Adrenal gland (tissue), 12 donors: ENCODE measurements around the gene ATXN10. TPM values are rescaled to one million over a fixed set of nuclear protein-coding genes. Genes with fewer than 3 reads are reported as not detected.

Experiments
- DNase-seq, 7 donors: peaks; one replicate each; pipeline ENCODE4 v3.0.0-alpha.2; 2019 to 2020
- H3K27ac ChIP-seq, 5 donors: fragments of 200-600 bp; sonication (generic) in 4 of 5; 1 replicate in 3 of 5; 2 replicates in 2 of 5; pipeline versions ENCODE4 v1.5.1 to v1.8.0; 2016 to 2020; ENCODE audit warnings: mild to moderate bottlenecking in 1 of 5
- H3K27me3 ChIP-seq: fragments of 200-600 bp; 2 replicates; pipeline ENCODE4 v1.8.0; 2021
- H3K36me3 ChIP-seq, 2 donors: fragments of 200-600 bp; replicated peaks in 1 of 2; 1 replicate in 1 of 2; 2 replicates in 1 of 2; pipeline versions ENCODE4 v1.5.1 to v1.8.0; 2018 to 2022
- H3K4me1 ChIP-seq, 2 donors: fragments of 200-600 bp; replicated peaks in 1 of 2; 1 replicate in 1 of 2; 2 replicates in 1 of 2; pipeline versions ENCODE4 v1.5.1 to v1.8.0; 2018 to 2021
- H3K4me3 ChIP-seq, 4 donors: fragments of 200-600 bp; sonication (generic) in 3 of 4; one replicate each; pipeline ENCODE4 v1.5.1; 2016 to 2018
- H3K9me3 ChIP-seq, 3 donors: fragments of 200-600 bp; sonication (generic) in 1 of 3; replicated peaks in 1 of 3; 1 replicate in 2 of 3; 2 replicates in 1 of 3; pipeline versions ENCODE4 v1.5.1 to v1.8.0; 2016 to 2021
- POLR2A ChIP-seq, 2 donors: fragments of 450-650 bp; IDR thresholded peaks; one replicate each; pipeline ENCODE4 v1.6.1; 2017; ENCODE audit warnings: antibody characterized with exemption in 2 of 2, mild to moderate bottlenecking in 2 of 2, moderate library complexity in 1 of 2
- WGBS, 4 donors: extraction: QIAGEN DNeasy Blood & Tissue Kit in 2 of 4; methylation state at CpG; one replicate each; pipeline versions ENCODE4 v1.1.5 to v1.1.7; 2013 to 2017; 5-methylcytosine and 5-hydroxymethylcytosine counted together
- intact Hi-C, 2 donors: fragments of 100-400 bp; cut with DNase I; formaldehyde crosslinking; loops; one replicate each; pipeline versions ENCODE4 v1.14.1 to v1.15.0; 2022 to 2023
- polyA plus RNA-seq, 3 donors: library from polyadenylated mRNA; stranded (reverse); fragments of 200-250 nt in 2 of 3; fragments of 350-450 nt in 1 of 3; fragmentation: Illumina TruSeq in 1 of 3; extraction: RNeasy Lipid Tissue Mini Kit (QIAGEN cat#74804) in 1 of 3; gene quantifications; one replicate each; pipeline ENCODE4 v1.2.3, GENCODE V29; 2013 to 2014
- total RNA-seq, 9 donors: library from RNA; depleted of rRNA in 4 of 9; stranded (reverse); fragments of >200 nt in 4 of 9; fragments of 120-200 nt in 1 of 9; fragmentation: NEBNext Ultra II Directional in 1 of 9; extraction: Animal tissue kit (Norgen Biotek cat#: 25700) in 1 of 9; gene quantifications; one replicate each; pipeline versions ENCODE4 v1.1.0 to v1.2.4, GENCODE V29; 2013 to 2023
- TF ChIP-seq, protein P1 (sequence below), 6 experiments: fragments of 450-650 bp in 4 of 6; fragments of 200-600 bp in 2 of 6; sonication (generic) in 1 of 6; IDR thresholded peaks; 1 replicate in 5 of 6; 2 replicates in 1 of 6; pipeline versions ENCODE4 v1.5.1 to v1.8.0; 2016 to 2021; ENCODE audit warnings: antibody characterized with exemption in 6 of 6, mild to moderate bottlenecking in 2 of 6, moderate library complexity in 1 of 6
- donor health status: healthy with polysubstance abuse.
- donor health status: Bipolar disorder and iron deficiency.
- donor health status: DM: yes; HTN: yes; CAD: no.
- donor health status: DM: no; HTN: no; CAD: no.
- donor health status: DM: no; HTN: no; CAD: no.
- donor health status: DM: yes; HTN: yes; CAD: no.

ATXN10 gene
- total and polyA plus RNA-seq, 12 donors: 21.2 to 306 (median 165) TPM

DNA sequence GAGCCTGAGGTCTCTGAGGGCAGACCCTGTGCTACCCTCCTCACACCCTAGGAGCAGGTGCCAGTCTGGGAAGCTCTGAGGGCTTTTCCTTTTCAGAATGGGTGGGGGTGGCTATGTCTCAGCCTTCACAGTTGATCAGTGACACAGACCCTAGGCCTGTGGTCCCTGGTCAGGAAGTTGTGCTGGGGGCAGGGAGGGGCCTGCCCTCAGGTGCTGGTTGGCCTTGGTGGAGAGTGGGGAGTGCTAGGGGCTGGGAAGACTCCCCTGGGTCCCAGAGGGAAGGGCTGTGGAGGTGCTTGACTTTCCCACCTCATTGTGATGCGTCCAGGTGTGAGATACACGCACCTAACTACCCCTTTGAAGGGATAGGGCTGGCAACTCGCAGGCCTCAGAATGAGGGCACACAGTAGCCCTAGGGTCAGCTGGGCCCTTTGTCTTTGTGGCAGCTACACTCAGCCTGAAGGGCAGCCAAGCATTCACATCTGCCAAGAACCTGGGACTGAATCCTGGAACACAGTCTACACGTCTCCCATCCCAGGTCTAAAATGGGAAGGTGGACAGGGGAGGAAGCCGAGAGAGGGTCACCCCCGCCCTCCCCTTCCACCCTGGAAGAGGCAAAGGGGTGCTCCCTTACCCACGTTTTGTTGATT lies 31.2 kb upstream of the ATXN10 start:
- DNase-seq: peak in 1 of 7 donors; percentile 30
- Histone ChIP-seq H3K27ac (no peak overlapping the region), H3K36me3 (no peaks in the 10 kb centered on the region), H3K4me1 (peaks cover 0 to 1% of the 10 kb centered on the region in 2 donors), H3K27me3 (peaks cover 19% of the 10 kb centered on the region), H3K9me3 (no peaks in the 10 kb centered on the region), H3K4me3 (no peak overlapping the region)
- TF ChIP-seq, protein P1, sequence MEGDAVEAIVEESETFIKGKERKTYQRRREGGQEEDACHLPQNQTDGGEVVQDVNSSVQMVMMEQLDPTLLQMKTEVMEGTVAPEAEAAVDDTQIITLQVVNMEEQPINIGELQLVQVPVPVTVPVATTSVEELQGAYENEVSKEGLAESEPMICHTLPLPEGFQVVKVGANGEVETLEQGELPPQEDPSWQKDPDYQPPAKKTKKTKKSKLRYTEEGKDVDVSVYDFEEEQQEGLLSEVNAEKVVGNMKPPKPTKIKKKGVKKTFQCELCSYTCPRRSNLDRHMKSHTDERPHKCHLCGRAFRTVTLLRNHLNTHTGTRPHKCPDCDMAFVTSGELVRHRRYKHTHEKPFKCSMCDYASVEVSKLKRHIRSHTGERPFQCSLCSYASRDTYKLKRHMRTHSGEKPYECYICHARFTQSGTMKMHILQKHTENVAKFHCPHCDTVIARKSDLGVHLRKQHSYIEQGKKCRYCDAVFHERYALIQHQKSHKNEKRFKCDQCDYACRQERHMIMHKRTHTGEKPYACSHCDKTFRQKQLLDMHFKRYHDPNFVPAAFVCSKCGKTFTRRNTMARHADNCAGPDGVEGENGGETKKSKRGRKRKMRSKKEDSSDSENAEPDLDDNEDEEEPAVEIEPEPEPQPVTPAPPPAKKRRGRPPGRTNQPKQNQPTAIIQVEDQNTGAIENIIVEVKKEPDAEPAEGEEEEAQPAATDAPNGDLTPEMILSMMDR (IDR thresholded peaks at IDR 0.05): no peak
- no peak for TF ChIP-seq POLR2A (IDR thresholded peaks at IDR 0.05)
- WGBS, 4 donors: 56 to 79% (median 68%) methylated on average over 3 to 7 of the region's 7 CpGs
- intact Hi-C loops: loop anchor here in 1 of 2 donors (10.0 kb wide), 1 partner anchor 194 kb away; no protein-coding TSS in a partner anchor

DNA sequence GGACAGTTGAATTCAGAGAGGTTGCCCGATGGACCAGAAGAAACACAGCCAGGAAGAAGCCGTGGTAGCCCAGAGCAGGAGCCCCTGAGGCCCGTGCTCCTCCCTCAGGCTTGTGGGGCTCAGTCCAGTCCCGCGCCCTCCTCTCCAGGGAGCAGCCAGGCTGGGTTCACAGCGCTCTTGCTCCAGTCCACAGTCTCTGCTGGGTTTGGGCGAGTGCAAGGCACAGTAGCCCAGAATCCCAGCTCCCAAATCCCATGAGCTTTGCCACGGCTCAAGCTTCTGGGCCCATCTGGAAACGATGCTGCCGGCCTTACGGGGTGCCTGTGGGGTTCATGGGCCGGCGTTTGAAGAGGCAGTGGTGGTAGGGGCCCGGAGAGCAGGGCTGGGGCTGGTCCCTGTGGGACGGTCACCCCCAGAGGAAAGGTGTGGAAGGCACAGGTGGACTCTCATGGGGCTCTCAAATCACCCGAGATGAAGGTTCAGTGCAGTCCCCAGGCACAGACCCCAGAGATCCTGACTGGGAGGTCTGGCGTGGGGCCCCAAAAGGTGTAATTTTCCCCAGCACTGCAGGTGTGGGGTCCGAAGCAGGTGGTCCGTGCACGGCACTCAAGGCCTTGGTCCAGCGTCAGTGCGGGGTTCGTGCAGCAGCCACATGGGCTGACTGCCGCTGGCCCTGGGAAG lies 30.6 kb upstream of the ATXN10 start:
- Histone ChIP-seq H3K36me3 (no peaks in the 10 kb centered on the region), H3K9me3 (no peaks in the 10 kb centered on the region), H3K4me3 (no peak overlapping the region), H3K27ac (no peak overlapping the region), H3K4me1 (peaks cover 0 to 6% of the 10 kb centered on the region in 2 donors), H3K27me3 (peaks cover 20% of the 10 kb centered on the region)
- TF ChIP-seq, protein P1 (IDR thresholded peaks at IDR 0.05): no peak
- TF ChIP-seq POLR2A (IDR thresholded peaks at IDR 0.05): no peak
- peak in 1 of 7 donors; percentile 24 for DNase-seq
- 80 to 92% (median 83%) methylated on average over 6 to 24 of the region's 24 CpGs for WGBS, 4 donors
- intact Hi-C loops: loop anchor here in 1 of 2 donors (10.0 kb wide), 1 partner anchor 194 kb away; no protein-coding TSS in a partner anchor

DNA sequence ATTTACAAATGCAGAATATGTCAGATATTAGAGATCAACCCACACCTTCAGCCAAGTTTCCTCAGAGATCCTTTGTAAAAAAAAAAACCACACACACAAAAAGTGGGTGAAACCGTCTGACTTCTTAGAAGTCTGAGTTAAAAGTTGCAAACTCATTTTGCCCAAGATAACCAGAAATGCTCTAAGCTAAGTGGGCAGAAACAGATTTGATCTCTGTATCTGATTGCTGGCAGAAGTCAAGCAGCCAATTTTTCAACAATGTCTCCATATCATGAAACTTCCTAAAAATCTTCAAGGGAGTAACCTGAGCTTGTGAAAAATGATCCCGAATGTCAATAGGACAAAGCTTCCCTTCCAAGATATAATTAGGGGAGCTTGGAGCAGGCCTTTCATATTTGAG lies 28.6 kb upstream of the ATXN10 start:
- Histone ChIP-seq H3K27me3 (peaks cover 20% of the 10 kb centered on the region), H3K4me1 (peaks cover 0 to 6% of the 10 kb centered on the region in 2 donors)
- intact Hi-C loops: loop anchor here in 1 of 2 donors (10.0 kb wide), 1 partner anchor 192 kb away; no protein-coding TSS in a partner anchor

DNA sequence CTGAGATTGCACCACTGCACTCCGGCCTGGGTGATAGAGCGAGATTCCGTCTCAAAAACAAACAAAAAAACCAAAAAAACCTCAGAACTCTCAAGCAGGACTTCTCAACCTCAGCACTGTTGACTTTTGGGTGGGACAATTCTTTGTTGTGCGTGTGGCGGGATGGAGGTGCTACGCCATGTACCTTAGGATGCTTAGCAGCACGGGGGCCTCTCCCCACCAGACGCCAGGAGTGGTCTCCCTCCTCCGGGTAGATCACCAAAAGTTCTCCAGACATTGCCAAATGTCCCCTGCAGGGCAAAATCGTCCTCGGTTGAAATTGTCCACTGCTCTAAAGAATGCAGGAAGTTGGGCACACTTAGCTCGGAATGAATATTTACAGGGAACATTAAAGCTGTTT lies 26.9 kb upstream of the ATXN10 start:
- Histone ChIP-seq H3K9me3 (no peaks in the 10 kb centered on the region), H3K4me3 (no peak overlapping the region), H3K36me3 (no peaks in the 10 kb centered on the region), H3K27ac (no peak overlapping the region), H3K27me3 (peaks cover 15% of the 10 kb centered on the region), H3K4me1 (peaks cover 0 to 6% of the 10 kb centered on the region in 2 donors)
- DNase-seq: peak in 1 of 7 donors; percentile 39
- TF ChIP-seq POLR2A (IDR thresholded peaks at IDR 0.05): no peak
- TF ChIP-seq, protein P1 (IDR thresholded peaks at IDR 0.05): no peak
- WGBS, 4 donors: 70 to 81% (median 75%) methylated on average over 12 of the region's 12 CpGs
- intact Hi-C loops: loop anchor here in 1 of 2 donors (5.0 to 10.0 kb wide), 2 partner anchors 67 to 190 kb away; no protein-coding TSS in a partner anchor

More for the DNA sequence above, 28.6 kb upstream of the ATXN10 start:
- WGBS, 4 donors: 42 to 55% (median 47%) methylated on average over 2 of the region's 2 CpGs
- Histone ChIP-seq H3K4me3 (no peak overlapping the region), H3K36me3 (no peaks in the 10 kb centered on the region), H3K27ac (no peak overlapping the region), H3K9me3 (no peaks in the 10 kb centered on the region)
- no peak for TF ChIP-seq POLR2A (IDR thresholded peaks at IDR 0.05)
- TF ChIP-seq, protein P1 (IDR thresholded peaks at IDR 0.05): no peak
- DNase-seq: no peak
